Testis (tissue), 3 donors: ENCODE measurements around the gene COL16A1. TPM values are rescaled to one million over a fixed set of nuclear protein-coding genes. Genes with fewer than 3 reads are reported as not detected.

Experiments
- DNase-seq: peaks from one replicate; pipeline ENCODE4 v3.0.0-alpha.2; 2019
- H3K27ac ChIP-seq, 2 donors: fragments of 200-600 bp; sonication (generic); one replicate each; pipeline ENCODE4 v1.5.1; 2019
- H3K27me3 ChIP-seq: fragments of 200-600 bp; sonication (generic); one replicate; pipeline ENCODE4 v1.5.1; 2019
- H3K36me3 ChIP-seq: fragments of 200-600 bp; sonication (generic); one replicate; pipeline ENCODE4 v1.5.1; 2017; ENCODE audit warnings: low read depth; ENCODE audit errors: missing control alignments
- H3K4me1 ChIP-seq: fragments of 200-600 bp; sonication (generic); one replicate; pipeline ENCODE4 v1.5.1; 2019
- H3K4me3 ChIP-seq, 2 donors: fragments of 200-600 bp; sonication (generic); one replicate each; pipeline ENCODE4 v1.5.1; 2017 to 2019
- H3K9me3 ChIP-seq: fragments of 200-600 bp; sonication (generic); one replicate; pipeline ENCODE4 v1.5.1; 2017
- CTCF ChIP-seq, 3 experiments: fragments of 450-650 bp in 2 of 3; fragments of 200-600 bp in 1 of 3; sonication (generic) in 1 of 3; IDR thresholded peaks; one replicate each; pipeline ENCODE4 v1.5.1; 2016 to 2019; ENCODE audit warnings: antibody characterized with exemption in 3 of 3, mild to moderate bottlenecking in 2 of 3, moderate library complexity in 1 of 3
- POLR2A ChIP-seq: fragments of 450-650 bp; IDR thresholded peaks from one replicate; pipeline ENCODE4 v1.6.1; 2017; ENCODE audit warnings: antibody characterized with exemption, mild to moderate bottlenecking, moderate library complexity
- WGBS, 2 donors: methylation state at CpG; one replicate each; pipeline ENCODE4 v1.1.5; 2018; 5-methylcytosine and 5-hydroxymethylcytosine counted together
- intact Hi-C: fragments of 100-400 bp; cut with DNase I; formaldehyde crosslinking; loops from one replicate; pipeline ENCODE4 v1.15.1; 2023; ENCODE audit warnings: low total_unique reads
- polyA plus RNA-seq: library from polyadenylated mRNA; stranded (reverse); fragments of 350-450 nt; fragmentation: Illumina TruSeq; extraction: RNeasy Lipid Tissue Mini Kit (QIAGEN cat#74804); gene quantifications from one replicate; pipeline ENCODE4 v1.2.3, GENCODE V29; 2014; ENCODE audit warnings: low read depth, low replicate concordance; ENCODE audit not compliant: insufficient read depth
- total RNA-seq, 2 donors: library from RNA; depleted of rRNA; stranded (reverse); fragments of >200 nt; gene quantifications; one replicate each; pipeline ENCODE4 v1.2.3, GENCODE V29; 2016

Gene COL16A1
- total and polyA plus RNA-seq, 3 donors from 2014 or later, result 96.4 to 120 (median 101) TPM

- DNase-seq, result no peak
- H3K4me3 ChIP-seq, result no peak overlapping the region
- TF ChIP-seq POLR2A, result no peak
- TF ChIP-seq CTCF (IDR thresholded peaks at IDR 0.05), result no peak
- no peaks in the 10 kb centered on the region for H3K27me3 ChIP-seq
- peaks cover 10% of the 10 kb centered on the region for H3K4me1 ChIP-seq
- no peaks in the 10 kb centered on the region for H3K36me3 ChIP-seq
- intact Hi-C loops, result no loop called here
- no peak overlapping the region for H3K27ac ChIP-seq
- 88% methylated on average over 12 of the region's 12 CpGs for whole genome bisulfite sequencing, 2 donors
- H3K9me3 ChIP-seq, result no peaks in the 10 kb centered on the region
These were observed 49.9 kb downstream of the COL16A1 start for GRCh38 chr1:31653717-31654473.

GRCh38 chr1:31652891-31653499 lies 50.8 kb downstream of the COL16A1 start:
- H3K4me3 ChIP-seq, result no peak overlapping the region
- H3K4me1 ChIP-seq, result peaks cover 10% of the 10 kb centered on the region
- intact Hi-C loops, result no loop called here
- TF ChIP-seq POLR2A (no peak), CTCF (IDR thresholded peaks at IDR 0.05) (no peak)
- 69 to 93% methylated on average over 2 to 4 of the region's 4 CpGs for WGBS, 2 donors
- no peaks in the 10 kb centered on the region for H3K27me3 ChIP-seq
- no peak overlapping the region for H3K27ac ChIP-seq
- H3K9me3 ChIP-seq, result no peaks in the 10 kb centered on the region
- DNase-seq, result no peak
- H3K36me3 ChIP-seq, result no peaks in the 10 kb centered on the region

- TF ChIP-seq CTCF (IDR thresholded peaks at IDR 0.05), result no peak
- TF ChIP-seq POLR2A, result no peak
- H3K27me3 ChIP-seq, result no peaks in the 10 kb centered on the region
- peaks cover 17% of the 10 kb centered on the region for H3K4me1 ChIP-seq
- no peak overlapping the region for H3K4me3 ChIP-seq
- H3K36me3 ChIP-seq, result no peaks in the 10 kb centered on the region
- intact Hi-C loops, result no loop called here
- peak overlapping the region in 1 of 2 donors; percentile 10 for H3K27ac ChIP-seq
- WGBS, 2 donors, result 77 to 81% methylated on average over 6 of the region's 6 CpGs
- H3K9me3 ChIP-seq, result no peaks in the 10 kb centered on the region
- no peak for DNase-seq
These were observed 52.1 kb downstream of the COL16A1 start for GRCh38 chr1:31651766-31652165.

GRCh38 chr1:31651089-31651420 lies 52.8 kb downstream of the COL16A1 start:
- WGBS, 2 donors, result 27 to 36% methylated on average over 1 of the region's 1 CpG
- H3K4me3 ChIP-seq, result no peak overlapping the region
- intact Hi-C loops, result no loop called here
- no peaks in the 10 kb centered on the region for H3K27me3 ChIP-seq
- H3K36me3 ChIP-seq, result no peaks in the 10 kb centered on the region
- H3K9me3 ChIP-seq, result no peaks in the 10 kb centered on the region
- peaks cover 17% of the 10 kb centered on the region for H3K4me1 ChIP-seq
- no peak for DNase-seq
- peak overlapping the region in 1 of 2 donors; percentile 10 for H3K27ac ChIP-seq
- TF ChIP-seq POLR2A (no peak), CTCF (IDR thresholded peaks at IDR 0.05) (no peak)
